Muscle of arm (tissue), 12 donors: Measurements from ENCODE around the gene RPL32. TPM values are rescaled to one million over a fixed set of nuclear protein-coding genes. Genes with fewer than 3 reads are reported as not detected.
A peak's percentile ranks its signal among the peaks of the same experiment; 100 is the strongest.

ENCODE experiments used
- DNase-seq: peaks from one replicate; pipeline ENCODE4 v3.0.0-alpha.2; 2013
- polyA plus RNA-seq, 12 donors: library from polyadenylated mRNA; unstranded; fragments of 120-200 nt; gene quantifications; one replicate each; pipeline ENCODE4 v1.2.1, GENCODE V29; 2013; ENCODE audit not compliant: insufficient read length in 12 of 12

RPL32 gene
- polyA plus RNA-seq, 12 donors, result 2,891 to 4,447 (median 3,076) TPM; not detected in 1

DNA sequence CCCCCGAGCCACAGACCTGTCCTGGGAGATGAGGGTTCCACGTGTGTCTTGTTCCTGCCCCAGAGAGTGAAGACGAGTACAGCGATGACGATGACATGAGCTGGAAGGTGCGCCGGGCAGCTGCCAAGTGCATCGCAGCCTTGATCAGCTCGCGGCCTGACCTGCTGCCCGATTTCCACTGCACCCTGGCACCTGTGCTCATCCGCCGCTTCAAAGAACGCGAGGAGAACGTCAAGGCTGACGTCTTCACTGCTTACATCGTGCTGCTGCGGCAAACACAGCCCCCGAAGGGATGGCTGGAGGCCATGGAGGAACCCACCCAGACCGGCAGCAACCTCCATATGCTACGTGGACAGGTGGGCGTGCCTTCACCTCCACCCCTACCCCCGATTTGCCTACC lies 26.3 kb downstream of the RPL32 start:
- no peak for DNase-seq

DNA sequence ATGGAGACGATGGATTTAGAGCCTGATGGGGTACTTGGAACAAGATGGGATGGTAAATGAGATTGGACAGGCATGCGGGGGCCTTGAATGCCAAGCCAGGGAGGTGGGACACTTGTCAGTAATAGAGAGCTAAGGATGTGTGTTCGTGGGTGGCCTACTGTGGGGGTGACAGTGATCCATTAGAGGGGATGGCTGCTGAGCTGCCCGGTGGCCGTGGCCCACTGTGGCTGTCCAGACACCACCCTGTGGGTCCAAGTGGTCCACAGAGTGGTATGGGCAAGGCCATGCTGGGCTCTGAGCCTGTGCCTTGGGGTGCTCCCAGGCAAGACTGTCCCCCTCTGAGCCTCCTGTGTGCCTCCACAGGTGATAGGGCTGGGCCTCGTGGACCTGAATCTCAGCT lies 27.4 kb downstream of the RPL32 start:
- no peak for DNase-seq

DNA sequence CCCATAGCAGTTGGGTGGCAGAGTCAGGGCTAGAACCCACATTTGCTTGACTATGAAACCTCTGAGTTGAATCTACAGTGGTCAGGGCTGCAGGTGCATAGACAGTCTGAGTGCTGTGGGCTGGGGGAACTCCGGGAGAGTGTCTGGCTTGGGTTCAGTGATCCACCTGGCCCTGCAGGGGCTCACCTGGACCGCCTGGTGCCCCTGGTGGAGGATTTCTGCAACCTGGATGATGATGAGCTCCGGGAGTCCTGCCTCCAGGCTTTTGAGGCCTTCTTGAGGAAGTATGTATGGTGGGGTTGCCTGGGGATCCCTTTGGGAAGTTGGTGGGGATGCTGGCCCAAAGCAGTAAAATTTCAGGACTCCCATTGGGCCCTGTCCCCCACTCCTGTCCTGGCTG lies 28.6 kb downstream of the RPL32 start:
- DNase-seq, result no peak

DNA sequence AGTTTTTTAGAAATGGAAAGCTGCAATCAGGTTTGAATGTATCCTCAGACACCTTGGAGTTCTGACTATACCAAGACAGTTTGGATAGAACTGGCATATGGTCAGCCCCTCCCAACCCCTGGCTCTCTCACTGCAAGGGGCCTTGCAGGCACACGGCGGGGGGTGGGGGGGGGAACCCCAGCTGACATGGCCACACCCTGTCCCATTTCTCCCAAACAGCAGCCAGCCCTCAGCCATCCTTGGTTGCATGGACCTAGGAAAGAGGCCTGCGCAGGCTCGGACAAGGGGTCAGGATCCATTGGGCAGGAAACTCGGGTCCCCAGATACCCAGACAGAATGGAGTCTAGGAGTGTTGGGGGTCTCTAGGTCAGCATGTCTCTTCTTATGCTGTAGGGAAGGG lies 30.4 kb downstream of the RPL32 start:
- no peak for DNase-seq

DNA sequence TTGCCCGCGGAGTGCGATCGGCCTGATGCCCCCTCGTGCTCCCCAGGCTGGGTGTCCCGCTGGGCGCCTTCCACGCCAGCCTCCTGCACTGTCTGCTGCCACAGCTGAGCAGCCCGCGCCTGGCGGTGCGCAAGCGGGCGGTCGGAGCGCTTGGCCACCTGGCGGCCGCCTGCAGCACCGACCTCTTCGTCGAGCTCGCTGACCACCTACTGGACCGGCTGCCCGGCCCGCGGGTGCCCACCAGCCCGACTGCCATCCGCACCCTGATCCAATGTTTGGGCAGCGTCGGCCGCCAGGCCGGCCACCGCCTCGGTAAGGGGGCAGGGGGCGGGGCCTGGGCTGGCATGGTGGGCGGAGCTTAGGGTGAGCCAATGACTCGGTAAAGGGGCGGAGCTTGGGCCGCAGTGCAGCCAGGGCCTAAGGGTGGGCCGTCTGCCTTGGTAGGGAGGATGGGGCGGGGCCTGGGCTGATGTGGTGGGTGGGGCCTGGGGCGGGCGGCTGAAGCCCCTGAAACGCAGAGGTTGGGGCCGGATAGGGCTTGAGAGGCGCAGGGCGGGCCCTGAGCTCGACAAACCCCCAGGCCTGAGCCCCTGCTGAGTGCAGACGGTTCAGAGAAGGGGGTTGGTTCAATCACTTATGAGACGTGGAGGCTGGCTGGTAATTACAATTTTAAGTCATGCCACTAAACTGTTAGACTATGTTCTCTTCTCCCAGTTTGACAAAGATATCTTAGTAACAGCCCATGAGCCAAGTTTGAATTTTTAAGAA lies 31.2 kb downstream of the RPL32 start:
- peak; percentile 94 for DNase-seq

DNA sequence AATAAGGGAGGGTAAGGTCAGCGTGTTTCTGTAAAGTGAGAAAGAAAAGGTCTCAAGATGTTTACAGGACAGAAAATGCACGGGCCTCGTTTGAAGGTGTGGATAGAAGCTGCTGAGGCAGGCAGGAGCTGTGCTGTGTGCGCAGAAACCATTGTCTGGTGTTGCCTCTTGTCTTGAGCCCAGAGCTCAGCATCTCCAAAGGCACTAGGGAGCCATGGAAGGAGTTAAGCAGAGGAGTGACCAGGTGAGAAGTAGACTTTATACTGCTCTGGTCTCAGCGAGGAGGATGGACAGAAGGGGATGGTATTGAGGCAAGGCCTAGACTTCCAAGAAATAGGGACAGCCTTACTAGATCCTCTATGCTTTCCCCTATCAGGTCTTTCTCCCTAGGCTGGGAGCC lies 31.9 kb downstream of the RPL32 start:
- no peak for DNase-seq

DNA sequence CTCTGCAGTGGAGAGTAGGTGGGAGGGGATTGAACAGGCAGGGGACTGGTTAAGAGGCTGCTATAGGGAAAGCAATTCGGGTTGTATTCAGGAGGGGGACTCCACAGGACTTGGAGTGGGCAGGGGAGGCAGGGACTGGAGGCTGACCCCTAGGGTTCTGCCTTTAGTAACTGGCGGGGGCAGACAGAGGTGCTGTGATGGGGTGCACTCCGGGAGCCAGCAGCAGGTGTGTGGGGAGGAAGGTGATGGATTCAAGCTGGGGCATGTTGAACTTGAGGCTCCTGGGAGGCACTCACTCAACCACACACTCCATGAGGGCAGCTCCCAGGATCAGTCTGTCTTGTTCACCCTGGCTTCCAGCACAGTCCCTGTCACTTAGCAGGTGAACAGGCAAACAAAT lies 32.4 kb downstream of the RPL32 start:
- no peak for DNase-seq

DNA sequence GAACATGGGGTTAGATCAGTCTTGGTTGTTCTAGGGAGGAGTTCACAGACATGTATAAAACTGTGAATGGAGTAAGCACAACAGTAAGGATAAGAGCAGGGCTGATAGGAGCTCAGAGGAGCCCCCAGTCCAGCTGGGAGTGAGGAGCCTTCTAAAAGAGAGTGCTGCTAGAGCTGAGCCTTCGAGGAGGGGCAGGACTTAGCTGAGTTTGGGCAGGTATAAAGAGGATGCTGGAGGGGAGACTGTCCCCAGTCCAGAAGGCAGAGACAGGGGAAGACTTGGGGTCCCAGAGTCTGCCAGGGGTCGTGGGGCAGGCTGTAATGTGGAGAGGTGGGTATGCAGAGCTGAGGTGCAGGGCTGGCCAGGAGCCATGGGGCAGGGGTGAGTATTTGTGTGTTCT lies 32.8 kb downstream of the RPL32 start:
- no peak for DNase-seq

DNA sequence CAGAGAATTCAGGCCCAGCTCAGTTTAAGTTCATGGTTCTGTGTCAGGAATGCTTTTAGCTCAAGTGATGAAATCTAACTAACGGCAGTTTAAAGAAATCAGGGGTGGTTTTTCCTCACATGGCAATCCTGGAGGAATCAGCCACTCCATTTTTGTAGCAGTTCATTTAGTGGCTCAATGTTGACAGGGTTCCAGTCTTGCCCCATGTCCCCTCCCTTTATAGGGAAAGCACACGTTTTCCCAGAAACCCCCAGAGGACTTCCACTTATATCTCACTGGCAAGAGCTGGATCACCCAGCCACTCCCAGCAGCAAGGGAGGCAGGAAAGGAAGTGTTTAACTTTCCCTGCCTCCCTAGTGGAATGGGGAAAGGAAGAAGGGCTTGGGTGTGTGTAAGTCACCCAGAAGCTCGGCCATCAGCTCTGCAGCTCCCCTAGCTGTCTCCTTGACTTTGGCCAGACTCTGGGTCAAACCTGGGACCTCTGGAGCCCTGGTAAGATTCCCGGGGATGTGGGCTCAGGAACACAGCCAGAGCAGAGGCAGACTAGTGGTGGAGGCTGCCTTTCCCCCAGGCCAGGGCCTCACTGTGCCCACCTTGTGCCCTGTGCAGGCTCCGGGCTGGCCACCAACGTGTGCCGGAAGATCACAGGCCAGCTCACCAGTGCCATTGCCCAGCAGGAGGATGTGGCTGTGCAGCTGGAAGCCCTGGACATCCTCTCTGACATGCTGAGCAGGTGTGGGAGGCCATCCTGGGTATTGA lies 33.6 kb downstream of the RPL32 start:
- no peak for DNase-seq

DNA sequence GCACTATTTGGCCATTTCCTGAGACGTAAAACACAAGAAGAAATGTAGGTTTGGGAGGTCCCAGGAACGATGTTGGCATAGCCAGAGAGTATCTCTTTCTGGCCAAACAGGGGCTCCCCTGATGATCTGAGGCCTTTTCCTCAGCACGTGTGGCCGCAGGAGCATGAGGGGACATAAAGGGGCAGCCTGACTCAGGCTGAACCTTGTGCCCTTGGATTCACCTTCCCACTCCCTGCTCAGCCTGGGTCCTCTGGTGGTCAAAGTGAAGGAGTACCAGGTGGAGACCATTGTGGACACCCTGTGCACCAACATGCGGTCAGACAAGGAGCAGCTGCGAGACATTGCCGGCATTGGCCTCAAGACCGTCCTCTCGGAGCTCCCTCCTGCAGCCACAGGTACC lies 34.3 kb downstream of the RPL32 start:
- DNase-seq, result no peak

DNA sequence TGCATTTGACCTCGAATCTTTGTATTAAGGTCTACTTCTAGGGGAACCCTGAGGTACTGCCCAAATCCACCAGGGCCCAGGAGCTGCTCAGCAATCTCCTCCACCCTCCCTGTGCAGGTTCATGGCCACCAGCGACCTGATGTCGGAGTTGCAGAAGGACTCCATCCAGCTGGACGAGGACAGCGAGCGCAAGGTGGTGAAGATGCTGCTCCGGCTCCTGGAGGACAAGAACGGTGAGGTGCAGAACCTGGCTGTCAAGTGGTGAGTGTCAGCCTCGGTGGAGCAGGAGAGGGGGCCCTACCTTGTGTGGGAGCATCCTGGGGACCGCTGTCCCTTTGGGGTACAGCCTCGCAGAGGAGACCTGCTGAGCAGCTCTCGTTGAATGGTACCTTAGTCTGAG lies 38.0 kb downstream of the RPL32 start:
- no peak for DNase-seq

DNA sequence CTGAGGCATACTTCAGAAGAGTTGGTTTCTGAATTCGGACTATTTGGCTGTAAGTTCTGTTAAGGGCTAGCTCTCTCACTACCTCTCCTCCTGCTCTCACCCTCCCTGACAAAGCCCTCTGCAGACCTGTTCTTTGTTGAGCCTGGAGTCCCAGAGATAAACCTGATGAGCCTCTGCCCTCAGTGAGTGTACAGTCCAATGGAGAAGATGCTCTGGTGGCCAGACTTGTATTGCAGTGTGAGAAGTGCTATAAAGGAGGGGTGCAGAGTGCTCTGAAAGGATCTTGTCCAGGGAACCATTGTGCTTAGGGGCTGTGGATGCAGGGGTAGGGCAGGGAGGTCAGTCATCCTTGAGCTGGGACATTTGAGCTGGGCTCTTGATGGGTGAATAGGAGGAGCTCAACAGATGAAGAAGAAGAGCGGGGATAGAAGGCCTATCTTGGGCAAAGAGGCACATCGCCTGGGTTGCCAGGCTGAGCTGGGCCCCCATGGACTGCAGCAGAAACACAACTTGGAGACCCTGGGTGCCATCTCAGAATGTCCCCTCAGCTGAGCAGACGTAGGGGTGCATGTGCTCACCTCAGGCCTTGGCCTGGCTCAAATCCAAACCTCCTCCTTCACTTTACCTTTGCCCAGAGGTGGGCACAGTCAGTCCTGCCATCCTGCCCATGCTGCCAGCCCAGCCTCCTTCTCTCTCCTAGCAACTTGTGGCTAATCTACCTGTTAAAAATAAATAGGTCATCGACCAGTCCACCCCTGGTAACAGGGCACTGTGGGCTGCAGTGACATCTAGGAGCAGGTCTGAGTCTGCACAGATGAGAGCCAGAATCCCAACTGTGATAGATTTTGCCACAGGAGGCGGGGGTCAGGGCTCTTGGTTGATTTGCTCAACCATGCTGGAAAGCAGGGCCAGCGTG lies 41.6 kb downstream of the RPL32 start:
- DNase-seq, result no peak

DNA sequence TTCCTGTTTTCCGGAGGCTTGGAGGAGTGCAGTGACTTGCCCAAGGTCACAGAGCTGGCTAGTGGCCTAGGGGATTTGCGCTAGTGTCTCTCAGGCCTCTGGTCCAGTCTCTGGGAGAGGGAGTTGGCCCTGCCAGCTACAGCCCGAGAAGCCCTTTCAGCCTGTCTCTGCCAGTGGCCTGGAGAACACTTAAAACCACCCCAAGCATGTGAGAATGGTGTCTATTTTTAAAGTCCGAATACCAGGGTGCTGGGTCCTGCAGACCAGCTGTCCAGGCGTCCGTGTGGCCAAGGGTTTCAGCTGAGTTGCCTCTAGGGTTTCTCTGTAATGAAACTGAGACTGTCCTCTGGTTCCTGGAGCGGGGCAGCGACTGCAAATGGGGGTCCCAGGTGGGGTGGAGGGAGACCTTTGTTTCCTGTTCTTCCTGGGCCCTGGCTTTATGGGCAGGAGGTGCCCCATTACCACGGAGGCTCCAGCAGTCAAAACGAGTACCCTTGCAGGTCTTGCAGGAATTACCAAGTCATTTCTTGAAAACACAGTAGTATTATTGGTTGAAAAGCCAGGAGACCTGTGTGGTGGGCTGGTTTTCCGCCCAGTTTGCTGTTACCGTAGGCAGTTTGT lies 42.7 kb downstream of the RPL32 start:
- DNase-seq, result no peak

DNA sequence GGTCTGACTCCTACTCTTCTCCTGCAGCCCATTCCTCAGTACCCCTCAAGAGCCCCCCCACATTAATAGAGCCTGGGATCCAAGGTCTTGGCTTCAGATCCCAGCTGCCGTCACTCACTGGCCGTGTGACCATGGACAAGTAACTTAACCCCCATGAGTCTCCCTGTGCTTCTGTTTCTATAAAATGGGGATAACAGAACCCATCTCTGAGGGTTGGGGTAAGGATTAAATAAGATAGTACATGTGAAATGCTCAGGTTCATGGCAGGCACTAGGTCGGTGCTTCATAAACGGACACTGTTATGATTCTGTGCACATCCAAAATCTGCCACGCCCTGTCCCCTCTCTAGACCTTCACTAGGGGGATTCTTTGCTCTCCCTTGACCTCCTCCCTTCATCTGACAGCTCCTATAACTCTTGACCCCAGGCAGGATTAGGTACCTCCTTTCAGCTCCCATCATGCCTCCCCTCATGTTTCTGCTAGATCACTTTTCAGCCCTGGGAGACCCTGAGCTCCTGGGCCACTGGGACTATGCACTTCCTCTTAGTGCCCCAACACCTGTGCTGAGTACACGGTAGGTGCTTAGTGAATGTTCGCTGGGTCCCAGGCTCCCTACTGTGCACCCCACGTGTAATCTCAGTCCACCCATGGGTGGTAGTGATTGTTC lies 43.3 kb downstream of the RPL32 start:
- DNase-seq, result no peak

DNA sequence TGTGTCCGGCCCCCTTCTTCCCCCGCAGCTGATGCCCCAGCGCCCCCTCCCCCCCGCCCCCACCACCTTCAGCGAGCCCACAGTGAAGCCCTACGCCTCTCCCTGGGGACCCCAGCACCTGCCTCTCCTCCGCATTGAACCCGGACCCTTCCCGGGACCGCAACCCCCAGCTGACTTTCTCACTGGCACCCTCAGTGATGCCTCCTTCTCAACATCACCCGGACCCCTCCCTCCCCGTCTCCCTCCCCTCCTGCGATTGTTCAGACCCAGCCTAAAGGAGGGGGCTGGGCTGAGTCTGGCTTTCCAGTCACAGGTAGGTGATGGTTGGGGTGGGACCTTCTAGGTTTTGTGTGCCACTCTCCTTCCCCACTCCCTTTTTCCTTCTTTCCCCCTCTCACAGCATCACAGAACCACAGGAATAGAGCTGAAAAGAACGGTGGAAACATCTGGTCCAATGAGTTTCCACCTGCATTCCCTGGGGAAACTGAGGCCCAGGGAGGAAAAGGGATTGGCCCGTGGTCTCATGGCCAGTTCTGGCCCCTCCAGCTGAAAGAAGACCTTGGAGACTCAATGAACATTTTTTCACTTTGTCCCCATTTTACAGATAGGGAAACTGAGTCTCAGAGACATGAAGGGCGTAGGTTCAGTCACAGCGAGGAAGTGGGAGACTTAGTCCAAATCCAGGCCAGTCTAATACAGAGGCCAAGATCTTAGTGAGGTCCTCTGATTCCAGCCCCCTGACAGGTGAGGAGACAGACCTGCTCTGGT lies 44.1 kb downstream of the RPL32 start:
- DNase-seq, result no peak

DNA sequence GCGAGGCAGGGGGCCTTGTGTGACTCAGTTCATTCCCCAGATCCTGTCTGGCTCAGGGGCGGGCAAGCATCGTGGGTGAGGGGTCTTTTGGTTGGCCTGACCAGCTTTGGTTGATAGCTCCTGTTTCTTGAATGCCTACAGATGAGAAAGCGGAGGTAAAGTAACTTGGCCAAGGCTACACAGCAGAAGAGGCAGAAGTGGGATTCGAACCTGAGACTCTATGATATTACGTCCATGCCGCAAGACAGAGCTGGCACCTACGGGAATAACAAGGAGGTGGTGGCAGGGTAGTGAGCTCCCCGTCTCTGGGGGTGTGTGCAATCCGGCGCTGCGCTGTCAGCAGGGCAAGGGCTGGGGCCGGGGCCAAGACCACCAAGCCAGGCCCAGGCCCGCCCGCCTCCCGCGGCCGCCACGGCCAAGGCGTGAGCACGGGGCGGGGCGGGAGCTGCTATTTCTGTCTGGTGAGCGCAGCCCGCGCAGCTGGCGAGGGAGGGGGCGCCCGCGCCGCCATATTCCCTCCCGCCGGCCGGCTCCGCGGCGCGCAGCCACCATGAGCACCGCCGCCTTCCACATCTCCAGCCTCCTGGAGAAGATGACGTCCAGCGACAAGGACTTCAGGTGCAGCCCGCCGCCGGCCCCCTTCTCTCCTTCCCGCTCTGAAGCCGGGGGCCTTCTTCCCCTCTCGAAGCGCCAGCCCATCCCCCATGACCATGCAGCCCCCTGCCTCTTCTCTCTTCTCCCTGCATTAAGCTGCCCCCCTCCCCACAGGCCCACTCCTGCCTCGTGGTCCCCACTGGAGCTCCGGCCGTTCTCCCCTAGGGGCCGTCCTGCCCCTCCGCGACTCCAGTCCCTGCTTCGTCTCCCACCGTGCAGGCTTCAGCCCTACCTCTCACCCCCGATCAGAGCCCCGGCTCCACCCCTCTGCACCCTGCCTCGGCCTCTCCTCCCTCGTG lies 44.9 kb downstream of the RPL32 start, which contains the start of gene CAND2:
Gene CAND2 (plus strand): TSS at position 510 of the 953 bp plus-strand sequence. CDS start 41 bp downstream, at position 551.
- DNase-seq, result peak; percentile 75

DNA sequence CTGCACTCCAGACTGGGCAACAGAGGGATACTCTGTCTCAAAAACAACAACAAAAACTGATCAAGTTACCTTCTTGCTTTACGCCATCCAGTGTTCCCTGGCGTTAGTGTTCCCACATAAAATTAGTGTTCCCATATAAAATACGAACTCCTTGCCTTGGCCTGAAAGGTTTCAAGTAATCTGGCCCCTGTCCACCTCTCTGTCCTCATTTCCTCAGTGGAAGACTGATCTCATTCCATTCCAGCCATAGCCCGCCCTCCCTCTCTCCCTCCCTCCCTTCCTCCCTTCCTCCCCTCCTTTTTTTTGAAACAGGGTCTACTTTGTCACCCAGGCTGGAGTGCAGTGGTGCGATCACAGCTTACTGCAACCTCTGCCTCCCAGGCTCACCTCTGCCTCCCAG lies 47.7 kb downstream of the RPL32 start:
- no peak for DNase-seq

DNA sequence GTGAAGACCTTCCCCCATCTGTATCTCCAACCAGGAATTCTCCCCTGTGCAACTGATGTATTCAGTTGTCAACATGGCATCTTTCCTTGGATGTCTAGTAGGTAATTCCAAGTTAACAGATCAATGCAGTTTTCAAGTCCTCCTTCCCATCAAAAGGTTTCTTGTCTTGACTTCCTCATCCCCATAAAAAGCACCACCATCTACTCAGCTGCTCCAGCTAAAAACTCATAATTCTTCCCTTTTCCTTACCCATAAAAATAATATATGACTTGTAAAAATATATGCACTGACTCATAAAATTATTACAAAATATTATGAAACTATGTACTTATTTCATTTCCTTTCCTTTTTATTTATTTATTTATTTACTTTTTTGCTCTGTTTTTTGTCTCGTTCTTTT lies 49.9 kb downstream of the RPL32 start:
- DNase-seq, result no peak
